ENCODE data around the gene TGM2.

DNA sequence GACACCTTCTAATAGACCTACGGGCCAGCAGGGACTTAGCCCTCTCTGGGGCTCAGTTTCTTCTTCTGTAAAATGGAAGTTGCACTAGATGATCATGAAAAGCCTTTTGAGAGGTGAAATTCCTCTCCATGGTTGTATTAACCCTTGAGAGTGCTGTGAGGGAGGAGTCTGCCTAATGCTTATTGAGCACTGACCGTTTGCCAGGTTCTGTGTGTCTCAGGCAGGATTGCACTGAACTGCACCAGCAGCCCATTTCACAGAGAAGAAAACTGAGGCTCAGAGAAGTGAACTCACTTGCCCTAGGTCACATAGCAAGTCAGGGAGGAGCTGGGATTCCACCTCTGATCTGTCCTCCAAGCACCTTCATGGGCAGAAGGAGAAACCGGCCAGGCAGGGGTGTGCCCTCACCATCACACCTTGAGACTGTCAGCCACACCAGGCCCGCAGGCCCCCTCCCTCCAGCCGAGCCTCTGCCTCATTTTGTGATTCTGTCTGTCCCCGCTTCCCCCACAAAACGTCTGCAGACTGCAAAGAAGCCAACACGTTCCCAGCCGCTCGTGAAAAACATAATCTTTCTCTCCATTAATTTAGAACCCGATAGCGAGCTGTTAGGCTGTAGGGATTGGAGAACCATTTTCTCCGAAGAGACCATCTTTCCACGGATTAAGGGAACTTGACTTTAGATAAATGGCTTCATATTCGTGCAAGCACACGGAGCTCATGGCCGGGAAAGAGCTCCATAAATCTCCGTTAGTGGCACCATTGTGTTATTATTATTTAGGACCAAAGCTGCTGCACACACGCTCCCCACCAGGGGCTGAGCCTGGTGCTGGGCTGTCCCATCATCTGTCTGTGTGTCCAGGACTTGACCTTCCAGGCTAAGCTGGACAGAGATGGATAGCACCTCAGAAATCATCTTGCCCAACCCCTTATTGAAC, 49.5 kb upstream of the TGM2 start:
- TF ChIP-seq, protein P1, sequence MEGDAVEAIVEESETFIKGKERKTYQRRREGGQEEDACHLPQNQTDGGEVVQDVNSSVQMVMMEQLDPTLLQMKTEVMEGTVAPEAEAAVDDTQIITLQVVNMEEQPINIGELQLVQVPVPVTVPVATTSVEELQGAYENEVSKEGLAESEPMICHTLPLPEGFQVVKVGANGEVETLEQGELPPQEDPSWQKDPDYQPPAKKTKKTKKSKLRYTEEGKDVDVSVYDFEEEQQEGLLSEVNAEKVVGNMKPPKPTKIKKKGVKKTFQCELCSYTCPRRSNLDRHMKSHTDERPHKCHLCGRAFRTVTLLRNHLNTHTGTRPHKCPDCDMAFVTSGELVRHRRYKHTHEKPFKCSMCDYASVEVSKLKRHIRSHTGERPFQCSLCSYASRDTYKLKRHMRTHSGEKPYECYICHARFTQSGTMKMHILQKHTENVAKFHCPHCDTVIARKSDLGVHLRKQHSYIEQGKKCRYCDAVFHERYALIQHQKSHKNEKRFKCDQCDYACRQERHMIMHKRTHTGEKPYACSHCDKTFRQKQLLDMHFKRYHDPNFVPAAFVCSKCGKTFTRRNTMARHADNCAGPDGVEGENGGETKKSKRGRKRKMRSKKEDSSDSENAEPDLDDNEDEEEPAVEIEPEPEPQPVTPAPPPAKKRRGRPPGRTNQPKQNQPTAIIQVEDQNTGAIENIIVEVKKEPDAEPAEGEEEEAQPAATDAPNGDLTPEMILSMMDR (IDR thresholded peaks at IDR 0.05) = no peak
- no peak for TF ChIP-seq POLR2A (IDR thresholded peaks at IDR 0.05; ENCODE audit: low read length)
